Measurements from ENCODE around the gene EMC10. TPM values are rescaled to one million over a fixed set of nuclear protein-coding genes. Genes with fewer than 3 reads are reported as not detected.
A peak's percentile ranks its signal among the peaks of the same experiment; 100 is the strongest.

EMC10 gene
- total and polyA plus RNA-seq, 2 of the 4 experiments (the other 2 are of a cell fraction) = 11.3 to 90.9 TPM

GRCh38 chr19:50475736-50476223, 527 bp upstream of the EMC10 start:
- CTCF ChIA-PET = no interaction called here
- Histone ChIP-seq H2AK5ac (ENCODE audit: low read depth, low read length) (no peak overlapping the region), H2BK120ac (ENCODE audit: low read depth, low read length) (no peak overlapping the region), H2AK9ac (replicated peaks; ENCODE audit: low read depth, low read length, poor library complexity) (peak overlapping the region; percentile 97), H3K18ac (ENCODE audit: low read depth, low read length) (no peak overlapping the region), H3K79me1 (ENCODE audit: low read depth in 1 of 2, low read length in 2 of 2) (peaks cover 16 to 27% of the 10 kb centered on the region in 2 experiments), H3K9me3 (ENCODE audit: control insufficient read depth, insufficient read depth, low read length) (no peaks in the 10 kb centered on the region), H4K20me1 (ENCODE audit: insufficient read depth, low read length) (peaks cover 12% of the 10 kb centered on the region), H3K27ac (ENCODE audit: insufficient read depth, low read length) (no peak overlapping the region), H3K14ac (replicated peaks; ENCODE audit: low read depth, low read length) (no peak overlapping the region), H4K91ac (ENCODE audit: insufficient read depth, low read depth, low read length) (no peak overlapping the region), H3K36me3 (ENCODE audit: control insufficient read depth, insufficient read depth, low read length) (peaks cover 16% of the 10 kb centered on the region; the same call in 1 of the 2 replicates), H3K56ac (ENCODE audit: extremely low read depth, insufficient read depth, low read length) (no peak overlapping the region), H2AFZ (replicated peaks; ENCODE audit: low read length, poor library complexity) (peak overlapping the region; percentile 100), H4K5ac (ENCODE audit: low read depth, low read length) (peak overlapping the region; percentile 45), H3K9me1 (ENCODE audit: insufficient read depth, low read length) (peaks cover 5% of the 10 kb centered on the region; the same call in 1 of the 2 replicates), H3K9ac (ENCODE audit: low read depth, low read length) (no peak overlapping the region), H2BK5ac (ENCODE audit: low read depth, low read length, poor library complexity, severe bottlenecking) (no peak overlapping the region), H3K4me1 (ENCODE audit: control insufficient read depth, insufficient read depth, low read length) (0 out of 2 replicates have a peak, but pooled peaks cover 2% of the 10 kb centered on the region), H3K4me3 (ENCODE audit: insufficient read depth, low read depth, low read length) (peak overlapping the region; percentile 4; the same call in 1 of the 2 replicates), H2BK20ac (ENCODE audit: low read depth, low read length) (no peak overlapping the region), H2BK15ac (ENCODE audit: low read depth, low read length) (no peak overlapping the region), H3K23ac (ENCODE audit: low read depth, low read length) (no peak overlapping the region), H3K4ac (ENCODE audit: low read depth, low read length) (peak overlapping the region; percentile 11; the same call in 1 of the 2 replicates), H3K4me2 (ENCODE audit: low read depth, low read length) (no peak overlapping the region), H4K8ac (ENCODE audit: low read depth in 2 of 2, low read length in 2 of 2) (peak overlapping the region; percentile 17 to 81; a peak in 3 of 4 replicates), H3K27me3 (ENCODE audit: control insufficient read depth, insufficient read depth, low read length) (no peaks in the 10 kb centered on the region)
- 73% methylated on average over 17 of the region's 29 CpGs; no CpG with 5 or more reads in 1 of the 2 experiments for WGBS, 2 experiments (ENCODE audit: extremely low coverage in 2 of 2, insufficient read length in 1 of 2)
- no peak for DNase-seq
- in situ Hi-C loops (cut with MboI; ENCODE audit: low sequenced_read_pairs) (no loop called here), dilution Hi-C loops (cut with HindIII; ENCODE audit: low sequenced_read_pairs, unreplicated experiment) (no loop called here), intact Hi-C loops (cut with micrococcal nuclease) (loop anchor here (2.0 to 5.0 kb wide), 2 partner anchors 35 to 108 kb away; partner anchors contain the start of genes JOSD2 and NAPSA)
- POLR2A ChIA-PET (ENCODE audit: unreplicated experiment) = no interaction called here
- no peak for TF ChIP-seq RFX5 (IDR thresholded peaks at IDR 0.05; ENCODE audit: low read depth, low read length)
- no peak for TF ChIP-seq MAFK (IDR thresholded peaks at IDR 0.05; ENCODE audit: low read depth, low read length)
- TF ChIP-seq RCOR1 (IDR thresholded peaks at IDR 0.05; ENCODE audit: insufficient replicate concordance, low read length) = no peak
- TF ChIP-seq SMC3 (IDR thresholded peaks at IDR 0.05; ENCODE audit: low read depth, low read length) = no peak
- no peak for TF ChIP-seq ELK1 (IDR thresholded peaks at IDR 0.05; ENCODE audit: borderline replicate concordance, low read depth, low read length)
- no peak for TF ChIP-seq NFE2L2 (IDR thresholded peaks at IDR 0.05; ENCODE audit: low read depth, low read length)
- no peak for TF ChIP-seq CEBPB (IDR thresholded peaks at IDR 0.05; ENCODE audit: low read depth, low read length)
- TF ChIP-seq RAD21 (IDR thresholded peaks at IDR 0.05; ENCODE audit: low read length) = no peak
- TF ChIP-seq POLR2A (IDR thresholded peaks at IDR 0.05; ENCODE audit: low read depth, low read length) = no peak
- TF ChIP-seq USF2 (IDR thresholded peaks at IDR 0.05; ENCODE audit: low read depth, low read length) = no peak
- TF ChIP-seq CTCF (conservative IDR thresholded peaks at IDR 0.05; ENCODE audit: low read depth, low read length) = no peak
- no peak for TF ChIP-seq BHLHE40 (IDR thresholded peaks at IDR 0.05; ENCODE audit: low read depth, low read length)
- no peak for TF ChIP-seq MAZ (IDR thresholded peaks at IDR 0.05; ENCODE audit: borderline replicate concordance, low read depth, low read length)
- ATAC-seq (ENCODE audit: low read depth) = no peak
- BruUV-seq (replicated peaks) = no TSS peak

Measured in IMR-90 (cell line).